Measurements from ENCODE around the gene BMP8A.
"Not testable (repeated sequence)": the region's sequence is repeated elsewhere in the genome, so short reads cannot be mapped to it uniquely, and the experiment has no call there.

BMP8A gene

GRCh38 chr1:39484564-39484963 is 6.9 kb upstream of the BMP8A start:
- no peak for DNase-seq

GRCh38 chr1:39485046-39485803 is 6.2 kb upstream of the BMP8A start:
- no peak for DNase-seq

DNA sequence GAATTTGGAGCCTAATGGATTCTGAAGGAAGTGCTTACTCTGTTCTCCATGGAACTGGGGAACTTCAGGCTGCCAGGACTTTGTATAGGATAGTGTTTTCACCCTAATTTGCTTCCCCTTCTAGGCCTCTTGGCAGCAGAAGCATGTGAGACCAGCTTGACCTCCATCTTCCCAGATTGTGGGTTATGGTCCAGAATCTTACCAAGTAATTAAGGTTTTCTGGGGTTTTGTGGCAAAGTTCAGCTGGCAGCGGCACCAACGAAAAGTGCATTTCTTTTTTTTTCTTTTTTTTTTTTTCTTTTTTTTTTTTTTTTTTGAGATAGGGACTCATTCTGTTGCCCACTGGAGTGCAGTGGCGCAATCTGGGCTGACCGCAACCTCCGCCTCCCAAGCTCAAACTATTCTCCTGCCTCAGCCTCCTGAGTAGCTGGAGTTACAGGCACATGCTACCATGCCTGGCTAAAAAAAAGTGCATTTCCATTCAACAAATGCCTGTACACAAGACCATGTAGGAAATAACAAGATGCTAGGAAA is 3.4 kb upstream of the BMP8A start:
- no peak for DNase-seq

- peak; percentile 45 for DNase-seq
Observed at GRCh38 chr1:39488793-39489566, 2.5 kb upstream of the BMP8A start.

- no peak for DNase-seq
Observed at GRCh38 chr1:39489567-39490239, 1.7 kb upstream of the BMP8A start.

GRCh38 chr1:39490596-39491145 is 765 bp upstream of the BMP8A start:
- peak; percentile 64 for DNase-seq

DNA sequence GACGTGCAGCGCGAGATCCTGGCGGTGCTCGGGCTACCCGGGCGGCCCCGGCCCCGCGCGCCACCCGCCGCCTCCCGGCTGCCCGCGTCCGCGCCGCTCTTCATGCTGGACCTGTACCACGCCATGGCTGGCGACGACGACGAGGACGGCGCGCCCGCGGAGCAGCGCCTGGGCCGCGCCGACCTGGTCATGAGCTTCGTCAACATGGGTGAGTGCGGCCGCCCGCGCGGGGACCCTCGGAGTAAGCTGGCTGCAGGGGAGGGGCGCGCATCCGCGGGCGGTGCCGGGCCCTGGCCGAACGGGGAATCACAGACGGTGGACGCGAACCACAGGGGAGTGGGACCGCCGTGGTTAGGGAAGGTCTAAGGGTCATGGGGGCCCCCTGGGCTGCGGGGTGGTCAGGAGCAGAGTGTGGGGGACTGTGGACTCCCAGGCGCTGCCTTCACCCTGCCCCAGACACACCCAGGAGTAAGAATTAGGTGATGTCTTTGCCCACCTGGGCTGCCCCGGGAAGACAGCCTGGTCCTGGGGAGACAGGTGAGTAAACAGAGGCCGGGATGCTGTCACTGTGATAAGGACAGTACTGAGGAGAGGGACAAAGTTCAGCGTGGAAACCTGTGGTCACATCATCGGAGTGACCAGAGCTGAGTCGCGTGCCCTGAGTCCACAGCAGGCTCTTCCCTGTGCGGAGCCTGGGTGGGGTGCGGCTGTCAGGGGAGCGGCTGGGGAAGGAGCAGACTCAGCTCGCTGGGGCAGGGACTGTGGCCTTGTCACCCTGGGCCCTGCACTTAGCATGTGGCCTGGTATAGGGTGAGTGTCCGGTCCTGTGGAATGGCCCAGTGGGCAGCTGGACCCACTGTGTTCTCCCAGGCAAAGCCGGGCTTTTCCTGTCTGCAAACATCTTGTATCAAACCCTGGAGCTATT is 944 bp downstream of the BMP8A start:
- peak; percentile 32 for DNase-seq

GRCh38 chr1:39493043-39493810 is 1.8 kb downstream of the BMP8A start:
- peak; percentile 47 for DNase-seq

- DNase-seq: peak; percentile 38
Observed at GRCh38 chr1:39494671-39495410, 3.4 kb downstream of the BMP8A start.

DNA sequence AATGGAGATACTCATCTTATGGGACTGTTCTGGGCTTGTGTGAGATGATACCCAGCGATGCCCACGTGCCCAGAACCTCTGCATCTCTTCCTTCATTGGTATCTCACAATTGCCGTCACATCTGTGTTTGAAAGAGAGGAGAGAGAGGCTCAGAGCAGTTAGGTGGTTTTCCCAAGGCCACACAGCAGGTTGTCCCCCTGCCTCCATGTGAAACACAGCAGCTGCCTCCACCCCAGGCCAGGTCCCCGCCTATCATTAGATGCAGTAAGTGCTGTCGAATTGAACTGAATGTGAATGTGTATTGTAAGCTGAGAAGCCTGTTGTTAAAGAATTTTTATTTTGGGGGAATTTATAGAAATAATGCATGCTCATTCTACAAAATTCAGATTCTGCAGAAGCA is 5.1 kb downstream of the BMP8A start:
- DNase-seq: not testable (repeated sequence)

GRCh38 chr1:39497585-39497984 is 6.1 kb downstream of the BMP8A start:
- DNase-seq: no peak

GRCh38 chr1:39498096-39498710 is 6.8 kb downstream of the BMP8A start:
- not testable (repeated sequence) for DNase-seq

DNA sequence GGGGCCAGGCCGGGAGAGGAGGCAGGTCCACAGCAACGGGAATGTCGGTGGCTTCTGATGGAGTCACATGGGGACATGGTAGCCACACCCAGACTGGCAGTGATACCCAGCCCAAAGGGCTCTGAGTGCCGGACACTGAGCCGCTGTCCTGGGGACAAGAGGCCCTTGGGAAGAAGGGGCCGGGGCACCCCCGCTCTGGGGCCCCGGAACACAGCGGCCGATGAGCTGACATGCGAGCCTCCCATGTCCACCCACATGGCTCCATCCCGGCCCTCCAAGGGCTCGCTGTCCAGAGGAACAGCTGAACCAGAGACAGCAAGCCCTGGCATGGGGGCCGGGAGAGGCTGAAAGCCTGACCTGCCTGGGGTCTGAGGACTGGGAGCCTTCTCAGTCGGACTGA is 7.4 kb downstream of the BMP8A start:
- DNase-seq: not testable (repeated sequence)

- DNase-seq: no peak
Observed at GRCh38 chr1:39499668-39500067, 8.2 kb downstream of the BMP8A start.

- DNase-seq: no peak
Observed at GRCh38 chr1:39500862-39501389, 9.5 kb downstream of the BMP8A start.

DNA sequence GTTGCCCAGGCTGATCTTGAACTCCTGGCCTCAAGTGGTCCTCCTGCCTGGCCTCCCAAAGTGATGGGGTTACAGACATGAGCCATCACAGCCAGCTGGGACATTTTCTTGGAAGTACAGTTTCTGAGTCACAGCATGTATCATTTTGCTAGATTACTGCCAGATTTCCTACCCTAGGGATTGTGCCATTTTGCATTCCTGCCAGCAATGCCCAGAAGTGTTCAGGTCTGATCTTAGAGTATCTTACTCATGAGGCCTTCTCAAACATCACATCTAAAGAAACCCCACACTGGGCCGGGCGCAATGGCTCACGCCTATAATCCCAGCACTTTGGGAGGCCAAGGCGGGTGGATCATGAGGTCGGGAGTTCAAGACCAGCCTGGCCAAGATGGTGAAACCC is 10.2 kb downstream of the BMP8A start:
- no peak for DNase-seq

DNA sequence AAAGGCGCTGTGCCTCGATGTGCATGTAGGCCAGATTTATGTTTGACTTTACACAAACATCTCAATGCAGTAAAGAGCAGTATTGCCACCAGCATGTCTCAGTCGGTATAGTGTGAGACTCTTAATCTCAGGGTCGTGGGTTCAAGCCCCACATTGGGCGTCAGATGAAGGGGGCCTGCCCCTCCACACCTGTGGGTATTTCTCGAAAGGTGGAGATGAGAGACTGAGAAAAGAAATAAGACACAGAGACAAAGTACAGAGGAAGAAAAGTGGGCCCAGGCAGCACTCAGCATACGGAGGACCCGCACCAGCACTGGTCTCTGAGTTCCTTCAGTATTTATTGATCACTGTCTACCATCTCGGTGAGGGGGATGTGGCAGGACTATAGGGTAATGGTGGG is 13.0 kb downstream of the BMP8A start:
- not testable (repeated sequence) for DNase-seq

DNA sequence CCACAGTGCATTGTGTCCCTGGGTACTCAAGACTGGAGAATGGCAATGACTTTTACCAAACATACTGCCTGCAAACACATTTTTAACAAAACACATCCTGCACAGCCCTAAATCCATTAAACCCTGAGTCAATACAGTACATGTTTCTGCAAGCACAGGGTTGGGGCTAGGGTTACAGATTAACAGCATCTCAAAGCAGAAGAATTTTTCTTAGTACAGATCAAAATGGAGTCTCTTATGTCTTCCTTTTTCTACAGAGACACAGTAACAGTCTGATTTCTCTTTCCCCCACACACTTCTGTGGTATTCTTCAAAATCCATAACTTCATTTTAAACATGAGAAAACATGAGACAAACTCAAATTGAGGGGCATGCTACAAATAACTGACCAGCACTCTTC is 13.9 kb downstream of the BMP8A start:
- DNase-seq: no peak

DNA sequence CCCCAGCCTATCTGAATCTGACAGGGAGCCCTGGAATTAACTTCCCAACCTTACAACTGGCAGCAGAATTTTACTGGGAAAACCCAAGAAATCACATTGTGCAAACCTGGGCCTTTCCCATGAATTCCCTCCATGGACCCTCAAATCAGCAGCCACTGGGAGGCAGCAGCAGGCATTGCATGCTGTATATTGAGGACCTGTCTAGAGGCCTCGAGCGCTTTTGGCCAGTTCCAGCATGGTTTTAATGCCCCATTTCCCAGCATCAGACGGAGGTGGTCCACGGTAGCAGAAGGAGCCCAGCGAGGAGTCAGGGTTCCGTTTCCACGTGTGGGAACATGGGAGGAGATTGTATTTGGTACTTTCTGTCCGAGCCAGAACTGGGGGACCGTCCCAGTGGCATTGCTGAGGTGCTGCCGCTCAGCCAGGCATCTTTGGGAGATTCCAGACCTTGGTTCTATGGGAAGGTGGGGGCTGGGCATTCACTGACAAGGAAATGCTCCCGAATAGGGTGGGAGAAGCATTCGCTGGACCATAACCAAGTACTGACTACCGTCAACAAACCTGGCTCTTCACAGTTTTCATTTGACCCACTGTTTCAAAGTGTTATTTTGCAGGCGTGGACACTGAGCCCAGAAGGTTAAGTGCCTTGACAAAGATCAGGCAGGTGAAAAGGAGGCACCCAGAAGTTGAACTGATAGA is 15.9 kb downstream of the BMP8A start:
- DNase-seq: peak; percentile 62
